NB4 (cell line): ENCODE data around the gene ALOX5.

Experiments used
- DNase-seq: peaks from one replicate; pipeline ENCODE4 v3.0.0; 2010; ENCODE audit warnings: low read depth
- H3K4me3 ChIP-seq: one replicate; pipeline ENCODE4 v1.5.1; 2011; ENCODE audit warnings: mild to moderate bottlenecking, low read depth, low read length, moderate library complexity
- CTCF ChIP-seq: IDR thresholded peaks from one replicate; pipeline ENCODE4 v1.5.1; 2012; ENCODE audit warnings: low read depth, low read length
- MAX ChIP-seq: IDR thresholded peaks from 2 replicates; pipeline ENCODE4 v1.6.1; 2011; ENCODE audit warnings: low read depth, low read length
- MYC ChIP-seq: IDR thresholded peaks from 2 replicates; pipeline ENCODE4 v1.6.1; 2011; ENCODE audit warnings: low read depth, low read length
- POLR2A ChIP-seq: IDR thresholded peaks from 2 replicates; pipeline ENCODE4 v1.6.1; 2011; ENCODE audit warnings: mild to moderate bottlenecking; ENCODE audit not compliant: insufficient read length; ENCODE audit errors: extremely low read depth

Gene ALOX5

DNA sequence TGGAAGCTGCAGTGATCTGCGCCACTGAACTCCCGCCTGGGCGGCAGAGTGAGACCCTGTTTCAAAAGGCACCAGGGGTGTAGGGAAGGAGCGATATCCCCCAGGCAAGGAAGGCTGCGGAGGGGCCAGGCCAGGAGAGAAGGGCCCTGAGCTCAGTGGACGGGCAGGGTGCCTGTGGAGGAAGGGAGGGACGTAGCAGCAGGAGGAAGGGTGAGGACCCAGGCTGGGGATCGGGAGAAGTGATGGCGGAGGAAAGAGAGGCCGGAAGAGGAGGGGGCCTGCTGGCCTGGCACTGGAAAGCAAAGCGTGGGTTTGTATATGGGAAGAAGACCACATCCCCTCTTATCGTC lies 45.6 kb downstream of the ALOX5 start:
- TF ChIP-seq MYC (no peak), CTCF (no peak), POLR2A (no peak), MAX (no peak)
- H3K4me3 ChIP-seq, result peak overlapping the region; percentile 46
- no peak for DNase-seq

- no peak overlapping the region for H3K4me3 ChIP-seq
- TF ChIP-seq MAX (peak; percentile 6; the same call in 1 of the 2 replicates), POLR2A (no peak)
- DNase-seq, result peak; percentile 84
Measured at GRCh38 chr10:45420453-45421192, 46.6 kb downstream of the ALOX5 start.

DNA sequence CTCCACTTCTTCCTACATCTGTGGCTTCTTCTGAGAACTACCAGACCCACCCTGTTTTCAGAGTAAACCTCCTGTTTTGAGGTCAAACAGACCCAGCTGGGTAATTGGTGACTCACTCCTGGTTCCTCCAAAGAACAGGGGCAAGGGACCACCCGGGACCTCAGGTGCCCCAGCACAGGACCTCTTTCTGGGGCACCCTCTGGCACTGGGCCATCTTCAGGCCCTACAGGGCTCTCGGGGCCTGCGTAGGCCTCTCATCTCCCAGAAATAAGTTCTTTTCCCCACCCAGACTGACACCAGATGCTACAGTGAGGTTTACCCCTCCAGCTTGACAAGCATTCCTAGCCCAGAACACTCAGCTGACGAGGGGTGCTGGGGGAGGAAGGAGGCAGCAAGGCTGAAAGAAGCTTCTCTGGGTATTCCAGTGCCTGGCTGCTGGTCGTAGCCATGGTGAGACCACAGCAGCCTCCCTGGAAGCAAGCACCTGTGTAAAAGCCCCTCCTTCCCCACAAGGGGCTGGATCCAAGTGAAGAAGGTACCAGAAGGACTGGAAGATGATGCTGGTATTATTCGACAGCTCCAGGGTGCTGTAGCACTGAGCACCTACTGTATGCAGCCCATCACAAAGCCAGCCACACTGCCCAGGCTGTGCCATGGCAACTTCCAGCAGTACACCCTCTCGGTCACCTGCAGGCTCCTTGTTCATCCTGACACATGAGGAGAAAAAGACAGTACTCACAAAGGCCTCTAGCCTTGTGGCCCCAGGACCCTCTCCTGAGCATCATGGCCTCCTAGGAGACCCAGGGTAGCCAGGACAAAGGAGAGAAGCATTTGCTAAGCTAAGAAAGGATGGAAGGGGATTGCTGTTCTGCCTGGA lies 47.4 kb downstream of the ALOX5 start:
- no peak for TF ChIP-seq MAX
- 0 out of 2 replicates have a peak, but pooled peaks have one; percentile 8 for TF ChIP-seq MYC
- H3K4me3 ChIP-seq, result no peak overlapping the region
- DNase-seq, result peak; percentile 71

- no peak for TF ChIP-seq CTCF
- no peak for TF ChIP-seq MYC
- no peak for TF ChIP-seq POLR2A
- no peak for TF ChIP-seq MAX
- no peak overlapping the region for H3K4me3 ChIP-seq
- DNase-seq, result no peak
Measured at GRCh38 chr10:45422207-45422865, 48.3 kb downstream of the ALOX5 start.

GRCh38 chr10:45422866-45423659 lies 49.0 kb downstream of the ALOX5 start:
- H3K4me3 ChIP-seq, result no peak overlapping the region
- no peak for DNase-seq
- no peak for TF ChIP-seq POLR2A
- TF ChIP-seq MAX, result no peak
- no peak for TF ChIP-seq MYC
- TF ChIP-seq CTCF, result no peak

DNA sequence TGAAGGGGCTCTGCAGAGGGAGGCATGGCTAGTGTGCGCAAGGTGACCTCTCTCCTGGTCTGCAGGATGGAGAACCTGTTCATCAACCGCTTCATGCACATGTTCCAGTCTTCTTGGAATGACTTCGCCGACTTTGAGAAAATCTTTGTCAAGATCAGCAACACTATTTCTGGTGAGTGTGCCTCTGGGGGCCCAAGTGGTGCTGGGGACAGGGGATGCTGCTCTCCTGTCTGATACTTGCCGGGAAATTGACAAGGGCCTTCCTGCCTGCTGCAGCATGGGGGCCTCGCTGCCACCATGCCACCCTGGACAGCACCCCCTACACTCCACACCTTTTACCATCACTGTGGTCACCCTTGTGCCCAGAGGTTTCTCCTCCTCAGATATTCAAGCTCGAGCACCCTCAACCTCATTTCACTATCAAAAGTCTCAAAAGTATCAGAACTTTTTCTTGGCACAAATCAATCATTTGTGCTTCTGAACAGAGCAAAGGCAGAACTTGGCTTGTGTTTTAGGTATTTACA lies 50.0 kb downstream of the ALOX5 start:
- no peak for TF ChIP-seq POLR2A
- no peak for TF ChIP-seq CTCF
- TF ChIP-seq MYC, result no peak
- TF ChIP-seq MAX, result no peak
- H3K4me3 ChIP-seq, result no peak overlapping the region
- DNase-seq, result no peak
